Heart left ventricle (tissue), 16 donors: ENCODE measurements around the gene DPP8. TPM values are rescaled to one million over a fixed set of nuclear protein-coding genes. Genes with fewer than 3 reads are reported as not detected.
"Not testable (repeated sequence)": the region's sequence is repeated elsewhere in the genome, so short reads cannot be mapped to it uniquely, and the experiment has no call there.

Experiments
- ATAC-seq, 4 donors: fragments of 200-7000 bp; cut with Tn5 transposase; one replicate each; pipeline ENCODE4 v1.9.1; 2020 to 2022; ENCODE audit warnings: moderate library complexity in 4 of 4, mild to moderate bottlenecking in 3 of 4, moderate number of reproducible peaks in 1 of 4
- DNase-seq, 5 donors: peaks; one replicate each; pipeline ENCODE4 v3.0.0-alpha.2; 2020
- H3K27ac ChIP-seq, 12 donors: fragments of 200-600 bp; sonication (generic) in 4 of 12; one replicate each; pipeline versions ENCODE4 v1.5.0 to v1.8.0; 2016 to 2022; ENCODE audit warnings: mild to moderate bottlenecking in 2 of 12
- H3K27me3 ChIP-seq, 9 donors: fragments of 200-600 bp; sonication (generic) in 2 of 9; one replicate each; pipeline versions ENCODE4 v1.5.1 to v1.8.0; 2016 to 2022; ENCODE audit warnings: mild to moderate bottlenecking in 3 of 9
- H3K36me3 ChIP-seq, 9 donors: fragments of 200-600 bp; sonication (generic) in 2 of 9; one replicate each; pipeline versions ENCODE4 v1.5.0 to v1.8.0; 2018 to 2022; ENCODE audit warnings: mild to moderate bottlenecking in 2 of 9
- H3K4me1 ChIP-seq, 12 donors: fragments of 200-600 bp; sonication (generic) in 4 of 12; one replicate each; pipeline versions ENCODE4 v1.5.0 to v1.8.0; 2016 to 2022; ENCODE audit warnings: mild to moderate bottlenecking in 3 of 12
- H3K4me3 ChIP-seq, 12 donors: fragments of 200-600 bp; sonication (generic) in 4 of 12; one replicate each; pipeline versions ENCODE4 v1.5.0 to v1.8.0; 2017 to 2022; ENCODE audit warnings: mild to moderate bottlenecking in 9 of 12, moderate library complexity in 4 of 12
- H3K9me3 ChIP-seq, 12 donors: fragments of 200-600 bp; sonication (generic) in 4 of 12; one replicate each; pipeline versions ENCODE4 v1.5.0 to v1.8.0; 2016 to 2022; ENCODE audit warnings: mild to moderate bottlenecking in 1 of 12
- POLR2A ChIP-seq, 2 donors: fragments of 450-650 bp; IDR thresholded peaks; one replicate each; pipeline ENCODE4 v1.6.1; 2017; ENCODE audit warnings: antibody characterized with exemption in 2 of 2, mild to moderate bottlenecking in 2 of 2, moderate library complexity in 2 of 2
- WGBS, 4 donors: extraction: QIAGEN DNeasy Blood & Tissue Kit in 2 of 4; methylation state at CpG; one replicate each; pipeline versions ENCODE4 v1.1.5 to v1.1.7; 2013 to 2018; 5-methylcytosine and 5-hydroxymethylcytosine counted together
- intact Hi-C, 10 donors: fragments of 100-400 bp; cut with DNase I; formaldehyde crosslinking; loops; one replicate each; pipeline versions ENCODE4 v1.11.1 to v1.14.2; 2022
- polyA plus RNA-seq, 2 donors: library from polyadenylated mRNA; stranded (reverse); fragments of 200-250 nt; gene quantifications; one replicate each; pipeline ENCODE4 v1.2.3, GENCODE V29; 2013
- total RNA-seq, 9 donors: library from RNA; depleted of rRNA in 2 of 9; stranded (reverse); fragments of >200 nt in 2 of 9; fragmentation: NEBNext Ultra II Directional in 3 of 9; extraction: Animal tissue kit (Norgen Biotek cat#: 25700) in 3 of 9; gene quantifications; one replicate each; pipeline versions ENCODE4 v1.1.0 to v1.2.4, GENCODE V29; 2016 to 2023
- TF ChIP-seq, protein P1 (sequence below), 12 donors: fragments of 200-600 bp; sonication (generic) in 4 of 12; IDR thresholded peaks; one replicate each; pipeline versions ENCODE4 v1.5.0 to v1.8.0; 2018 to 2022; ENCODE audit warnings: antibody characterized with exemption in 12 of 12, mild to moderate bottlenecking in 5 of 12
- donor health status: ischemic (EF 13 %, LVEDD 7.1; RV severe dilation, severe dysfunction).
- donor health status: healthy with polysubstance abuse.
- donor health status: DM: no; HTN: yes; CAD: no.
- donor health status: DM: no; HTN: no; CAD: no.
- donor health status: ischemic (EF 25% LVEDD 6.9; RV normal size, moderate dysfunction).
- donor health status: ischemic (EF 25% LVEDD 5.7; RV mildly dilated, moderate dysfunction).
- donor health status: healthy.
- donor health status: DM: yes; HTN: yes; CAD: no.
- donor health status: ischemic (EF 35%, LVEDD 5.7; RV mildly dilated, moderate dysfunction).
- donor health status: nonischemic (EF 11% LVEDD 7.7; RV severe dilation, severe dysfunction).
- donor health status: DM: yes; HTN: yes; CAD: no.
- donor health status: PGD.
- donor health status: ischemic (EF 29% LVEDD 5.4; RV normal size, mild dysfunction).
- donor health status: nonischemic (EF 23%, LVEDD 6.1; RV moderate dilation, normal function).

DPP8 gene
- total and polyA plus RNA-seq, 11 donors: 10.0 to 44.5 (median 39.2) TPM

GRCh38 chr15:65399001-65399706 lies 118.3 kb downstream of the DPP8 start:
- H3K27me3 ChIP-seq: peaks cover 7 to 42% (median 29%) of the 10 kb centered on the region in 9 donors
- 87 to 91% (median 89%) methylated on average over 11 of the region's 11 CpGs for WGBS, 4 donors
- intact Hi-C loops: loop anchor here in 1 of 10 donors (10.0 kb wide), 1 partner anchor 194 kb away; no protein-coding TSS in a partner anchor

GRCh38 chr15:65398486-65398885 lies 119.0 kb downstream of the DPP8 start:
- H3K36me3 ChIP-seq, DNase-seq: not testable (repeated sequence)
- intact Hi-C loops: loop anchor here in 1 of 10 donors (10.0 kb wide), 1 partner anchor 194 kb away; no protein-coding TSS in a partner anchor

More at GRCh38 chr15:65399001-65399706, 118.3 kb downstream of the DPP8 start:
- Histone ChIP-seq H3K9me3 (no peaks in the 10 kb centered on the region), H3K4me3 (no peak overlapping the region), H3K4me1 (peaks cover 0 to 31% (median 4%) of the 10 kb centered on the region in 12 donors), H3K36me3 (no peaks in the 10 kb centered on the region), H3K27ac (no peak overlapping the region)
- TF ChIP-seq, protein P1, sequence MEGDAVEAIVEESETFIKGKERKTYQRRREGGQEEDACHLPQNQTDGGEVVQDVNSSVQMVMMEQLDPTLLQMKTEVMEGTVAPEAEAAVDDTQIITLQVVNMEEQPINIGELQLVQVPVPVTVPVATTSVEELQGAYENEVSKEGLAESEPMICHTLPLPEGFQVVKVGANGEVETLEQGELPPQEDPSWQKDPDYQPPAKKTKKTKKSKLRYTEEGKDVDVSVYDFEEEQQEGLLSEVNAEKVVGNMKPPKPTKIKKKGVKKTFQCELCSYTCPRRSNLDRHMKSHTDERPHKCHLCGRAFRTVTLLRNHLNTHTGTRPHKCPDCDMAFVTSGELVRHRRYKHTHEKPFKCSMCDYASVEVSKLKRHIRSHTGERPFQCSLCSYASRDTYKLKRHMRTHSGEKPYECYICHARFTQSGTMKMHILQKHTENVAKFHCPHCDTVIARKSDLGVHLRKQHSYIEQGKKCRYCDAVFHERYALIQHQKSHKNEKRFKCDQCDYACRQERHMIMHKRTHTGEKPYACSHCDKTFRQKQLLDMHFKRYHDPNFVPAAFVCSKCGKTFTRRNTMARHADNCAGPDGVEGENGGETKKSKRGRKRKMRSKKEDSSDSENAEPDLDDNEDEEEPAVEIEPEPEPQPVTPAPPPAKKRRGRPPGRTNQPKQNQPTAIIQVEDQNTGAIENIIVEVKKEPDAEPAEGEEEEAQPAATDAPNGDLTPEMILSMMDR (IDR thresholded peaks at IDR 0.05): no peak
- no peak for TF ChIP-seq POLR2A (IDR thresholded peaks at IDR 0.05)
- ATAC-seq (no peak), DNase-seq (no peak)

DNA sequence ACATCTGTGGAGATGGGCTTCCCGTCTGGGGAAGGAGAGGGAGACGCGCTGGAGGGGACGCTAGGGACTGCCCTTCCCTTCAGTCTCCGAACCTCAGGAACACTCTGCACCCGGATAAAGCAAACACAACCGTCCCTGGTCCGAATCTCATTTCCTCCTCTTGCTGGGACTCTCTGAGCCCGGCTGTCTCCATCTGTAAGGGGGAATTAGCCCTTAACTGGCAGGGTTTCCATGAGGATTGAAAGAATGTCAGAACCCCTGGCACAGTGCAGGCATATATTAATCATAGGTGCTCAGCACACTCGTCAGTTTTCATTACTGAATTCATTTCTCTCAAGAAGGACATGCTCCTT lies 120.5 kb downstream of the DPP8 start:
- no peak for ATAC-seq
- no peak overlapping the region for H3K27ac ChIP-seq
- H3K9me3 ChIP-seq: no peaks in the 10 kb centered on the region
- peaks cover 7 to 44% (median 29%) of the 10 kb centered on the region in 9 donors for H3K27me3 ChIP-seq
- WGBS, 4 donors: 28 to 37% (median 34%) methylated on average over 10 of the region's 10 CpGs
- no peak overlapping the region for H3K4me3 ChIP-seq
- intact Hi-C loops: loop anchor here in 1 of 10 donors (10.0 kb wide), 1 partner anchor 192 kb away; no protein-coding TSS in a partner anchor
- H3K36me3 ChIP-seq: no peaks in the 10 kb centered on the region
- TF ChIP-seq, protein P1 (IDR thresholded peaks at IDR 0.05): no peak
- TF ChIP-seq POLR2A (IDR thresholded peaks at IDR 0.05): no peak
- no peak for DNase-seq
- peaks cover 0 to 38% (median 4%) of the 10 kb centered on the region in 12 donors for H3K4me1 ChIP-seq

More at GRCh38 chr15:65398486-65398885, 119.0 kb downstream of the DPP8 start:
- not testable (repeated sequence) for H3K27ac ChIP-seq, H3K4me3 ChIP-seq, ATAC-seq, H3K9me3 ChIP-seq
- WGBS, 4 donors: 94 to 96% (median 95%) methylated on average over 16 of the region's 16 CpGs
- Histone ChIP-seq H3K4me1 (peaks cover 0 to 31% (median 4%) of the 10 kb centered on the region in 12 donors), H3K27me3 (peaks cover 7 to 44% (median 29%) of the 10 kb centered on the region in 9 donors)

GRCh38 chr15:65396283-65396964 lies 121.1 kb downstream of the DPP8 start:
- DNase-seq (no peak), ATAC-seq (no peak)
- H3K27me3 ChIP-seq: peaks cover 7 to 44% (median 29%) of the 10 kb centered on the region in 9 donors
- H3K36me3 ChIP-seq: no peaks in the 10 kb centered on the region
- no peaks in the 10 kb centered on the region for H3K9me3 ChIP-seq
- 26 to 43% (median 31%) methylated on average over 31 to 34 of the region's 34 CpGs for WGBS, 4 donors
- intact Hi-C loops: loop anchor here in 1 of 10 donors (10.0 kb wide), 1 partner anchor 192 kb away; no protein-coding TSS in a partner anchor
- TF ChIP-seq, protein P1 (IDR thresholded peaks at IDR 0.05): no peak
- no peak for TF ChIP-seq POLR2A (IDR thresholded peaks at IDR 0.05)
- no peak overlapping the region for H3K27ac ChIP-seq
- peaks cover 0 to 33% (median 4%) of the 10 kb centered on the region in 12 donors for H3K4me1 ChIP-seq
- no peak overlapping the region for H3K4me3 ChIP-seq
